Measurements from ENCODE around the gene CCDC57.
"Not testable (repeated sequence)": the region's sequence is repeated elsewhere in the genome, so short reads cannot be mapped to it uniquely, and the experiment has no call there.

Gene CCDC57

GRCh38 chr17:82219753-82220709, 7.4 kb upstream of the CCDC57 start:
- no peak for DNase-seq

- DNase-seq, result no peak
Observed at GRCh38 chr17:82219083-82219482, 6.4 kb upstream of the CCDC57 start.

- no peak for DNase-seq
Observed at GRCh38 chr17:82218349-82219075, 5.9 kb upstream of the CCDC57 start.

GRCh38 chr17:82217530-82218204, 5.0 kb upstream of the CCDC57 start:
- DNase-seq, result no peak

GRCh38 chr17:82217120-82217529, 4.5 kb upstream of the CCDC57 start:
- no peak for DNase-seq

- peak; percentile 26 for DNase-seq
Observed at GRCh38 chr17:82216301-82217119, 3.9 kb upstream of the CCDC57 start.

GRCh38 chr17:82215972-82216300, 3.3 kb upstream of the CCDC57 start:
- DNase-seq, result no peak

GRCh38 chr17:82215095-82215971, 2.7 kb upstream of the CCDC57 start:
- DNase-seq, result no peak

- DNase-seq, result no peak
Observed at GRCh38 chr17:82214012-82214628, 1.5 kb upstream of the CCDC57 start.

- peak; percentile 84 for DNase-seq
Observed at GRCh38 chr17:82213251-82214011, 789 bp upstream of the CCDC57 start.

- DNase-seq, result not testable (repeated sequence)
Observed at GRCh38 chr17:82210655-82211054, 2.0 kb downstream of the CCDC57 start.

- DNase-seq, result peak; percentile 70
Observed at GRCh38 chr17:82205720-82206508, 6.7 kb downstream of the CCDC57 start.

- DNase-seq, result no peak
Observed at GRCh38 chr17:82204831-82205719, 7.6 kb downstream of the CCDC57 start.

GRCh38 chr17:82203920-82204319, 8.7 kb downstream of the CCDC57 start:
- DNase-seq, result no peak

- DNase-seq, result no peak
Observed at GRCh38 chr17:82202981-82203380, 9.7 kb downstream of the CCDC57 start.

- no peak for DNase-seq
Observed at GRCh38 chr17:82201498-82201910, 11.1 kb downstream of the CCDC57 start.

GRCh38 chr17:82200743-82201497, 11.7 kb downstream of the CCDC57 start:
- DNase-seq, result peak; percentile 56

- DNase-seq, result no peak
Observed at GRCh38 chr17:82200135-82200534, 12.5 kb downstream of the CCDC57 start.

Data from activated CD8-positive, alpha-beta memory T cell treated with anti-CD3 and anti-CD28 coated beads, Interleukin-2, amount 50 U/mL, for 4 hours (primary cell).